MM.1S (cell line): ENCODE measurements around the gene UBAC1.

Source experiments
- CTCF ChIP-seq: fragments of 300-600 bp; sonication (generic); IDR thresholded peaks from 2 replicates; pipeline ENCODE4 v1.5.1; 2016; ENCODE audit warnings: antibody characterized with exemption, low read length, mixed read lengths
- EZH2 ChIP-seq: fragments of 300-600 bp; sonication (generic); optimal IDR thresholded peaks from 2 replicates; pipeline ENCODE3; 2017; ENCODE audit warnings: low read depth, mild to moderate bottlenecking, antibody characterized with exemption, low read length, mixed read lengths

GRCh38 chr9:135886147-135886981 is 74.8 kb downstream of the UBAC1 start:
- TF ChIP-seq CTCF (no peak), EZH2 (no peak)
